DOHH2 (cell line): Measurements from ENCODE around the gene EGR2.

Source experiments
- EZH2phosphoT487 ChIP-seq: fragments of 200-600 bp; sonication (generic); IDR thresholded peaks from 2 replicates; pipeline ENCODE4 v1.6.1; 2017; ENCODE audit warnings: borderline replicate concordance, mild to moderate bottlenecking, antibody characterized with exemption, low read length, moderate library complexity, mixed read lengths
- TF ChIP-seq, protein P1 (sequence below): fragments of 200-600 bp; sonication (generic); IDR thresholded peaks from one replicate; pipeline ENCODE4 v1.5.1; 2014; ENCODE audit warnings: antibody characterized with exemption, mild to moderate bottlenecking, low read depth, low read length; ENCODE audit not compliant: poor library complexity, severe bottlenecking

DNA sequence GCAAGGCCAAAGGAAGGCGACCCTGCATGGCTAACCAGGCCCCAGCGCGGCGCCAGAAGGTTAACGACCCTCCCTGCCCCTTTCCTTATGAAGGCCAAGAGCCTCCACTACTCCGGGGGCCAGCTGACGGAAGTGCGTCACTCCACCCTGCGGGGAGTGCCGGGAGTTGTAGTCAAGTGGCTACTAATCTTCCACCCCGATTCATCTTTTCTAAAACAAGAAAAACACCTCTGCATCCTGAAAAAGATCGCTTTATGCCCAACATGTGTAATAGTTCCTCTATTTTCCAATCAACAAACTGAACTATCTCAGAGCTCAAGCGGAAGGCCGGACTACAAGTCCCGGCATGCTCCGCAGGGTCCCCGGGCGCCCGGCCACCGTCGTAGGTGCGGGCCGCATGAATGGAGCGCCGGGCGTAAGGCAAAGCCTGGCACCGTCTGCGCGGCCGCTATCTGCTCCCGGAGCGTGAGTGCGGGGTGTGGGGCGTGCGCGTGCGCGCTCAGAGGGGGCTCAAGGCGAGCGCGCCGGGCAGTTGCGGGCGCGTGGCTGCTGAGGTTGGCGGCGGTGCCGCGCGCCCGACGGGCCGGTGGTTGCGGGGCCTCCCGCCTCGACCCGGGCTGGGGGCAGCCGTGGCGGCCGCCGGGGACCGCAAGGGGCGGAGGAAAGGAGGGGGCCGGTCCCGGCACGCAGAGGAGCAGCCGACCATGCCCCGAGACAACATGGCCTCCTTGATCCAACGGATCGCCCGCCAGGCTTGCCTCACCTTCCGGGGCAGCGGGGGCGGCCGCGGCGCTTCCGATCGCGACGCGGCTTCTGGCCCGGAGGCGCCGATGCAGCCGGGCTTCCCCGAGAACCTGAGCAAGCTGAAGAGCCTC lies 11.6 kb downstream of the EGR2 start, which contains the start of gene ADO:
- TF ChIP-seq, protein P1, sequence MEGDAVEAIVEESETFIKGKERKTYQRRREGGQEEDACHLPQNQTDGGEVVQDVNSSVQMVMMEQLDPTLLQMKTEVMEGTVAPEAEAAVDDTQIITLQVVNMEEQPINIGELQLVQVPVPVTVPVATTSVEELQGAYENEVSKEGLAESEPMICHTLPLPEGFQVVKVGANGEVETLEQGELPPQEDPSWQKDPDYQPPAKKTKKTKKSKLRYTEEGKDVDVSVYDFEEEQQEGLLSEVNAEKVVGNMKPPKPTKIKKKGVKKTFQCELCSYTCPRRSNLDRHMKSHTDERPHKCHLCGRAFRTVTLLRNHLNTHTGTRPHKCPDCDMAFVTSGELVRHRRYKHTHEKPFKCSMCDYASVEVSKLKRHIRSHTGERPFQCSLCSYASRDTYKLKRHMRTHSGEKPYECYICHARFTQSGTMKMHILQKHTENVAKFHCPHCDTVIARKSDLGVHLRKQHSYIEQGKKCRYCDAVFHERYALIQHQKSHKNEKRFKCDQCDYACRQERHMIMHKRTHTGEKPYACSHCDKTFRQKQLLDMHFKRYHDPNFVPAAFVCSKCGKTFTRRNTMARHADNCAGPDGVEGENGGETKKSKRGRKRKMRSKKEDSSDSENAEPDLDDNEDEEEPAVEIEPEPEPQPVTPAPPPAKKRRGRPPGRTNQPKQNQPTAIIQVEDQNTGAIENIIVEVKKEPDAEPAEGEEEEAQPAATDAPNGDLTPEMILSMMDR = no peak
- TF ChIP-seq EZH2phosphoT487 = no peak
